Fibroblast of skin of right quadriceps (primary cell): ENCODE data around the gene GAS1.
A peak's percentile ranks its signal among the peaks of the same experiment; 100 is the strongest.

Experiments
- DNase-seq: peaks from one replicate; pipeline ENCODE4 v3.0.0-alpha.2; 2013

GAS1 gene

GRCh38 chr9:86962692-86963091 lies 15.4 kb upstream of the GAS1 start:
- no peak for DNase-seq

DNA sequence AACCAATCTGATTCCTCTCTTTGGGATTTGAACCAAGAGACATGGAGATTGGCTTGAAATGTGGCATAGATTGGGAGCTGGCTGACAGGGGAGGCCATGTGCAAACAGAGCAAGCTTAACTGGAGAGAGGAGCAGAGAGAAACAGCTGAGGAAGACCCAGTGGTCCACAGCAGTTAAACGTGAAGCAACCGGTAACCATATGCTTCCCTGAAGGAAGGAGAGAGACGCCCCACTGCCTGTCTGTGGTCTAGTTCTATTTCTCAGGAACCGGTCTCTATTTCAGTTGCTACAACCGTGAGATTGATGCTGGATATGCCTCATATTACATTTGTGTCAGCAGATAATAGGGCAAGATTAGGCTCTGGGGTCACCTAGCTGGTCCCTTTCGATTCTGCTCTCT lies 13.6 kb upstream of the GAS1 start:
- DNase-seq: no peak

- no peak for DNase-seq
These were observed 10.9 kb upstream of the GAS1 start for GRCh38 chr9:86958203-86958602.

DNA sequence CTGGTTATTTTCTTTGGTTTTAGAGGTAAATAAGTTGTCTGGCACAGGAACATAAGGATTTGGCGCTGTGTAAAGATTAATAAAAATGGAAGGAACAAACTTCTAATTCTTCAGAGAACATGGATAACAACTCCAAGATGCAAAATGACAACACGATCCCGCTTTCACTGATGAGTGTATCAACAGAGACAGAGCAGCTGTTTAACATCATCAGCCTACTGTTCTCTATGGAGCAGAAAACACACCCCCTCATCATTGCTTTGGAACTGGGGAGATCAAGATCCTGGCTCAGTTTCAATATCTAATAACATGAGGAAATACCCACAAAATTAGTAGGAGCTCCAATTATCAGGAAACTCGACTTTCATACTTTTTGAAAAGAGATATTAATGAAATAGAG lies 8.3 kb upstream of the GAS1 start:
- no peak for DNase-seq

- DNase-seq: no peak
These were observed 7.7 kb upstream of the GAS1 start for GRCh38 chr9:86955042-86955441.

- peak; percentile 42 for DNase-seq
These were observed 5.9 kb upstream of the GAS1 start for GRCh38 chr9:86953181-86953580.

DNA sequence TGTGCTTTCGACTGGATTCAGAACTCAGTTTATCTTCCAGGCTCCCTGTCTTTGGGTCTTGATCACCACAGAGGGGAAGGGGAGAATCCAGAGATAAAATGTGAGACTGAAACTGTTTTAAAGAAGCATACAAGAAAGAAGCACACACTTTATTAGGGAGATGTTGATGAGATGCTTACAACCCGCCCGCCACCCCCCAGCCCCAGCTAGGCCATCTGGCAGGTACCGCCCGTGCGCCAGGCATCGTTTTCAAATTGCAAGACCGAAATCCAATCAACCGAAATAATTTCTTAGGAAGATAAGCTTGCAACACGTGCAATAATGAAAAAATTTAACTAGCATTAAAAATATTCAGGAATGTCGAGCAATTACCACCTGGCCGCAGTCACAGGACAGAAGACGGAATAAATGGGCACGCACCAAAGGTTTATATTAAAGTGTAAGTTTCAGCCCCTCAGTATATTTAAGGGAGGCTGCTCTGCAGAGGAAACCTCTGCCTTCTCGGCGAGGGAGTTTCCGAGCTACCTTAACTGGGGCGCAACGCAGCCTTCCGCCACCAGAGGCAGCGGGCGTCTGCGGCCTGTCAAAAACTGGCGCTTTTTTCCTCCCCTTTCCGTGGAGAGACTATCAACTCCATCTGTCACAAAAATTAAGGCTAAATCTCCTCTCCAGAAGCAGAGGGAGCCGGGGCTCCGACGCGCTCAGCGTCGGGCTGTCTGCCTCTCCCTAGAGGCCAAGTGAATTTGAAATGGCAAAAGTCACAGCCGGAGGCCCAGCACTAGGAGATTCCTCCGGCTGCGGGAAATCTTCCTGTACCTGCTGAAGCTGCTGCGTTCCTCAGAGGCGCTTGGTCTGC lies 996 bp upstream of the GAS1 start:
- peak; percentile 84 for DNase-seq

DNA sequence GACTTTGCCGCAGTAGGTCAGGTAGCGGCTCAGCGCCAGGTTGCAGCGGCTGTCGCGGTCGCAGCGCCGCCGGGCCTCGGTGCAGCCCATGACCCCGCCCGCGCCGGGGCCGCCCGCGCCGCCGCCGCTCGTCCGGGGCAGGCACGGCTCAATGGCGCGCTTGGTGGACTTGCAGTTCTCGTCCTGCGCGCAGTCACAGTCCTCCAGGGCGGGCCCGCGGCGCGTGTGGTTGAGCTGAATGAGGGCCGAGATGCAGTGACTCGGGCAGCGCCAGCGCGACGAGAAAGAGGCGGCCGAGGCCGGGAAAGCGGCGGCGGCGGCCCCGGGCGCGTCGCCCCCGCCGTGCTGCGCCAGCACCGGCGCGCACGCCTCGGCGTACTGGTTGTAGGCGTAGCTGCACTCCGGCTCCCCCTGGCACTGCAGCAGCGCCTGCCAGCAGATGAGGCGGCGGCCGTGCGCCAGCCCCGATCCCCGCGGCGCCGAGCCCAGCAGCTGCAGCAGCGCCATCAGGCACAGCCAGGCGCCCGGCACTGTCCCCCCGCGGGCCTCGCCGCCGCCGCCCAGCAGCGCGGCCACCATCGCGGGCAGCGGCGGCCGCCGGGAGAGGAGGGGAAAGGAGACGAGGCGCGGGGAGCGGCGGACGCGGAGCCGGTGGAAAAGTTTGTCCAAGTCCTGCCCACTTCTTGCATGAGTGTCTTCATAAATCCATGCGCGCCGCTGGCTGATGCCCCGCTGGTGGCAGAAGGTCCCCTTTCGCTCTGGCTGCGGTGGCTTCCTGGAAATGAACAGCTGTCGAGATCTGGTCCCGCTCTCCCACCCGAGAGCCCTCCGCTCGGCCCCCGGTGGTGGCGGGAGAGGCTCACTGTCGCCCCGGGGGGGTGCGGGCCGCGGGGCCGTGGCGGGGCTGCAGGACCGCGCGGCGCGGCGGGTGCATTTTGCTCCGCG lies 833 bp downstream of the GAS1 start:
- DNase-seq: peak; percentile 71

DNA sequence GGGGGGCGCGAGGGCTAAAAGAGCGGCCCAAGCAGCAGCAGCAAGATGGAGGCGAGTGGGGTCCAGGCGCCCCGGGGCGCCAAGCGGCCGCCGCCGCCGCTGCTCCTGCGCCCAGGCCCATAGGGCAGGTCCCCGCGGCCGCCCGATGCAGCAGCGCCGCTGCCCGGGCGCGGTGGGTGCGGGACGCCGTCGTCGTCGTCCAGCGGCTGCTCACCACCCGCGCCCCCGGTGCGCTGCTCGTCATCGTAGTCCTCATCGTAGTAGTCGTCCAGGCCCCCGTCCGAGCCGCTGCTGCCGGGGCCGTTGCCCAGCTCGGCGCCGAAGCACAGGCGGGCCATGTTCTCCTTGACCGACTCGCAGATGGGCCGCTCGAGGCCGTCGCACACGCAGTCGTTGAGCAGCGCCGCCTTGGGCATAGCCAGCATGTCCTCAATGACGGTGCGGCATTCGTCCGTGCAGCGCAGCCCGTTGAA lies 1.5 kb downstream of the GAS1 start:
- DNase-seq: peak; percentile 48

DNA sequence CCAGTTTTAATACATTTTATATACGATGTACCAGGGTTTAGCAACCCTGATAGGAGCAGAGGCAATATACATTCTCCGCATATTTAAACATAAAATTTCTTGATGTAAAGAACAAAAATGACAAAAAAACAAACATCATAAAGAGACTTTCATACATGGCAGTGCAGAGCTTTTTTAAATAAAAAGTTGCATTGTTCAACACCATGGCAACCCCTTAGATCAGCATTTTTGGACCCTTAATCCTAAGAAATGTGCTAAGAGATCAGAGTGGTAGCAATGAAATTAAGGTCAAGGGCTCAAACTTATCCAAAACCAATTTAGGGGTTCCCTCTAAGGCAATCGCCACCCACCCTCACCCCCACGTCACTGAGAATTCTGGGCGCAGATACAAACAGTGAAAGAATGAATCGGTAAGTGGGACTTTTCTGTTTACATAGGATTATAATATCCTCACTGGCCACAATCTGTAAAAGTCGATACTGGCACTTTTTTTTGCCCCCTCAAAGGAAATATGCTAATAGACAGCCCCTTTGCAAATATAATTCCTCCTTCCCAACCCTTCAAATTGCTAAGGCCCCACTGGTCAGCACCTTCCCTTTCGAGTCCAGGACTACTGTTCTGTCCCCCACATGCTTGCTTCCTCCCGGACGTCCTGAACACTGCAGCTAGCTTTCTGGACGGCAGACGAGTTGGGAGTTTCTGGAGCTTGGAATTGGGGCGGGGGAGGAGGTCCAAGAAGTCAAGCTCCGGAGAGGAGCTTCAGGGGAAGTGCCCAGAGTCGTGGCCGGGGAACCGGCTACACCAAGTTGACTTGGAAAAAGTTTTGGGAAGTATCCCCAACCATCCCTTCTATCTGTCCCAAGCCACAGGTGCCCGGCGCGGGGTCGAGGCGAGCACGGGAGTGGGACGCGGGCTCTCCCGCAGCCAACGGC lies 2.2 kb downstream of the GAS1 start:
- peak; percentile 36 for DNase-seq

DNA sequence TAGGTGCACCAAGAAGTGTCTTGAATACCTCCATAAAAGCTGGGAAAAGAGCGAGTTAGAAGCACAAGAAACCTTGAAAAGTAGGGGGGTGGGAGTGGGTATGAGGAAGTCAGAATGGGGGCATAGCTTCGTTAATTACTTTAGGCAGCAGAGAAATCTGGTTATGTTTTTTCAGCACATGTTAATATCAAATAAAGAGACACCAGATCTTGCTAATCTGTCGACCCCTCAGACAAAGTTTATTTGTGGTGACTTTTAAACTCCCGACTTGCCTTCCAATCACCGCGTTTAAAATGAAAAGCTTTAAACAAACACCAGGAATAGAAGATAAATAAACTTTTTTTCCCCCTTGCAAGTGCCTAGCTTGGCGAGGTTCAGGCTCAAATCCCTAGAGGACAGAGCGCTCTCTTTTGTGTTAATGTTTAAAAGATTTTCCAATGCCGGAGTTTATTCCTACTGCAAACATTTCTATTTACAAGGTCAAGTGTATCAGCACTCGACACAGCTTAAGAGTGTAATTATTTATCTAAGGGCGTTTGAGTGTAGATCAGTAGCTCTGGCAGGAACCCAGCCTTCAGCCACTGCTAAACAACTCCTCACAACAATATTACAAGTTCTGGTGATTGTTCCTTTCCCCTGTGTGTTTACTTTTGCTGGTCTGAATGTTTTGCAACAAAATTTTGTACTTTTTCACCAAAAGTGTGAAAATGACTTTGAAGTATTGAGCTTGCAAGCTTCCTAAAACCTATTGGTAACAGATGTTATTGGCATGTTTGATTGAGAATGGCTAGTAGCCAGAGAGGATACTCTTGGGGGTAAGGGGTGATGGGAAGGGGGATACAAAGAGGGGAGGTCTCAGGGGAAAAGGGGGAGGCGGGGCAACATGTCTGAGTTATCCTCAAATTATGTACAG lies 3.8 kb downstream of the GAS1 start:
- peak; percentile 38 for DNase-seq

- no peak for DNase-seq
These were observed 4.8 kb downstream of the GAS1 start for GRCh38 chr9:86942281-86943200.

DNA sequence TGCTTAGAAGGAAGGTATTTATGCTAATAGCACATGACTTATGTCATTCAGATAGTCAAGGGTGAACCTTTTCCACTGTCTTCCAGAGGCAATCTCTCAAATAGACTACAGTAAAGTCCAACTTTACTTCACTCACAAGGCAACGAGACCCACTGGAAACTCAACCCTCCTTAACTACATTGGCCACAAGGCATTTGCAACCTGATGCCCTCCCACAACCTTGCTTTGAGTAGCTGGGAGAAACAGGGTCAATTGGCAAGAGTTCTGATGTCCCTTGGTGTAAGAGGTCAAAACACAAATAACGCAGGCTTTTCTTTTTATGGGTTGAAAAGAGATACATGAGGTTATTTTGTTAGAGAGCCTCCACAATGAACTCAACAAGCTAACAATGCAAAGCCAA lies 6.1 kb downstream of the GAS1 start:
- no peak for DNase-seq

GRCh38 chr9:86940774-86941173 lies 6.5 kb downstream of the GAS1 start:
- no peak for DNase-seq

DNA sequence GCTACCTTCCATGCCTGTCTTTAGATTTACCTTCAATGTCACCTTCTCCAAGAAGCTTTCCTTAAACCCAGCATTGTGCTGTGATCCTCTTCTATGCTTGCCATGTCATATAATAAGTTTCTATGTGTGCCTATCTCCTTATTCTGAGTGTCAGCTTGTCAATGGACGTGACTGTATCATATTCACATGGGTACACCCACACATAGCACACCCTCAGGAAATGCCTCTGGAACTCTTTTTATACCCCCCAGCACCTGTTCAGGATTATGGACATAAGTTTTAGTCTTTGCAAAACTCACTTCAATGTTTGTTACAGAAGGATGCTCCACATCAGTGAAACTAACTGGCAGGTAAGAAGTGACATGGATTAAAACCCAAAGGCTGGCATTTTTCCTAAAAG lies 7.4 kb downstream of the GAS1 start:
- DNase-seq: no peak

- no peak for DNase-seq
These were observed 8.0 kb downstream of the GAS1 start for GRCh38 chr9:86939321-86939720.

- DNase-seq: no peak
These were observed 8.5 kb downstream of the GAS1 start for GRCh38 chr9:86938780-86939179.

GRCh38 chr9:86926145-86926544 lies 21.2 kb downstream of the GAS1 start:
- DNase-seq: no peak

GRCh38 chr9:86925686-86926085 lies 21.6 kb downstream of the GAS1 start:
- peak; percentile 91 for DNase-seq

GRCh38 chr9:86924206-86924605 lies 23.1 kb downstream of the GAS1 start:
- peak; percentile 53 for DNase-seq
